GM19035 (cell line): Measurements from ENCODE around the gene MAGI1.

Experiments used
- ATAC-seq: cut with Tn5 transposase; IDR thresholded peaks from one replicate; pipeline ENCODE4 v1.9.1; 2021; ENCODE audit not compliant: unreplicated experiment

Gene MAGI1

GRCh38 chr3:65948841-65949573 is 89.7 kb downstream of the MAGI1 start:
- no peak for ATAC-seq

- no peak for ATAC-seq
Measured at GRCh38 chr3:65946438-65946837, 92.3 kb downstream of the MAGI1 start.

GRCh38 chr3:65945953-65946352 is 92.8 kb downstream of the MAGI1 start:
- ATAC-seq, result no peak

GRCh38 chr3:65945480-65945879 is 93.2 kb downstream of the MAGI1 start:
- no peak for ATAC-seq

- no peak for ATAC-seq
Measured at GRCh38 chr3:65944252-65944651, 94.5 kb downstream of the MAGI1 start.

GRCh38 chr3:65939801-65940246 is 98.9 kb downstream of the MAGI1 start:
- no peak for ATAC-seq

GRCh38 chr3:65939184-65939583 is 99.5 kb downstream of the MAGI1 start:
- ATAC-seq, result no peak

GRCh38 chr3:65938676-65939075 is 100.0 kb downstream of the MAGI1 start:
- ATAC-seq, result no peak

- no peak for ATAC-seq
Measured at GRCh38 chr3:65938147-65938546, 100.6 kb downstream of the MAGI1 start.

- no peak for ATAC-seq
Measured at GRCh38 chr3:65936908-65937638, 101.6 kb downstream of the MAGI1 start.

- no peak for ATAC-seq
Measured at GRCh38 chr3:65935724-65936123, 103.0 kb downstream of the MAGI1 start.

- ATAC-seq, result no peak
Measured at GRCh38 chr3:65930648-65931047, 108.1 kb downstream of the MAGI1 start.

GRCh38 chr3:65928110-65928509 is 110.6 kb downstream of the MAGI1 start:
- ATAC-seq, result no peak

GRCh38 chr3:65927576-65927975 is 111.1 kb downstream of the MAGI1 start:
- no peak for ATAC-seq

- ATAC-seq, result no peak
Measured at GRCh38 chr3:65925254-65925954, 113.3 kb downstream of the MAGI1 start.

- no peak for ATAC-seq
Measured at GRCh38 chr3:65924762-65925161, 114.0 kb downstream of the MAGI1 start.

GRCh38 chr3:65922441-65922840 is 116.3 kb downstream of the MAGI1 start:
- no peak for ATAC-seq

- no peak for ATAC-seq
Measured at GRCh38 chr3:65919826-65920225, 118.9 kb downstream of the MAGI1 start.

- no peak for ATAC-seq
Measured at GRCh38 chr3:65915477-65915876, 123.2 kb downstream of the MAGI1 start.

- no peak for ATAC-seq
Measured at GRCh38 chr3:65914740-65915367, 123.9 kb downstream of the MAGI1 start.

- ATAC-seq, result no peak
Measured at GRCh38 chr3:65914032-65914739, 124.5 kb downstream of the MAGI1 start.
